ENCODE results near the gene XKR7. TPM values are rescaled to one million over a fixed set of nuclear protein-coding genes. Genes with fewer than 3 reads are reported as not detected.

The XKR7 gene
- polyA plus RNA-seq, 1 donor from 2014 or later: 9.6 TPM

GRCh38 chr20:31922181-31922580 is 45.8 kb upstream of the XKR7 start:
- Histone ChIP-seq H3K4me3 (ENCODE audit: low read length) (no peak overlapping the region), H3K27ac (ENCODE audit: low read length) (no peak overlapping the region), H2AFZ (ENCODE audit: low read depth, low read length) (no peak overlapping the region), H3K9me2 (ENCODE audit: insufficient read depth, low read length) (no peaks in the 10 kb centered on the region), H3K36me3 (ENCODE audit: insufficient read depth, low read length) (no peaks in the 10 kb centered on the region), H3F3A (ENCODE audit: insufficient read depth, low read length, poor library complexity, severe bottlenecking) (no peaks in the 10 kb centered on the region), H3K9ac (ENCODE audit: low read length) (no peak overlapping the region), H4K20me1 (ENCODE audit: insufficient read depth) (no peaks in the 10 kb centered on the region), H3K79me2 (replicated peaks; ENCODE audit: insufficient read depth, low read length) (no peaks in the 10 kb centered on the region), H3K4me2 (ENCODE audit: low read length) (no peak overlapping the region), H3K9me3 (ENCODE audit: low read length) (no peaks in the 10 kb centered on the region), H3K27me3 (ENCODE audit: insufficient read depth, low read depth, low read length) (no peaks in the 10 kb centered on the region)
- TF ChIP-seq REST (IDR thresholded peaks at IDR 0.05; ENCODE audit: borderline replicate concordance): no peak
- TF ChIP-seq SMC3 (conservative IDR thresholded peaks at IDR 0.05; ENCODE audit: poor library complexity): no peak
- no peak for TF ChIP-seq CTCF (IDR thresholded peaks at IDR 0.05; ENCODE audit: poor library complexity, severe bottlenecking)
- no peak for TF ChIP-seq TAF1 (IDR thresholded peaks at IDR 0.05; ENCODE audit: low read depth)
- TF ChIP-seq POLR2AphosphoS5 (IDR thresholded peaks at IDR 0.05): no peak
- TF ChIP-seq RAD21 (conservative IDR thresholded peaks at IDR 0.05): no peak
- TF ChIP-seq MXI1 (conservative IDR thresholded peaks at IDR 0.05; ENCODE audit: poor library complexity, severe bottlenecking): no peak
- TF ChIP-seq EP300 (conservative IDR thresholded peaks at IDR 0.05; ENCODE audit: poor library complexity, severe bottlenecking): no peak
- no peak for TF ChIP-seq EZH2 (IDR thresholded peaks at IDR 0.05; ENCODE audit: borderline replicate concordance, insufficient read depth, low read length, poor library complexity, severe bottlenecking)

- TF ChIP-seq POLR2AphosphoS5 (IDR thresholded peaks at IDR 0.05) (no peak), EP300 (conservative IDR thresholded peaks at IDR 0.05; ENCODE audit: poor library complexity, severe bottlenecking) (no peak), MXI1 (conservative IDR thresholded peaks at IDR 0.05; ENCODE audit: poor library complexity, severe bottlenecking) (no peak)
- no peaks in the 10 kb centered on the region for H4K20me1 ChIP-seq (ENCODE audit: insufficient read depth)
These were observed 45.4 kb upstream of the XKR7 start for GRCh38 chr20:31922588-31922987.

More at GRCh38 chr20:31922588-31922987, 45.4 kb upstream of the XKR7 start:
- Histone ChIP-seq H3K4me2 (ENCODE audit: low read length) (no peak overlapping the region), H3K9me2 (ENCODE audit: insufficient read depth, low read length) (no peaks in the 10 kb centered on the region), H3F3A (ENCODE audit: insufficient read depth, low read length, poor library complexity, severe bottlenecking) (no peaks in the 10 kb centered on the region), H3K27me3 (ENCODE audit: insufficient read depth, low read depth, low read length) (no peaks in the 10 kb centered on the region), H3K27ac (ENCODE audit: low read length) (no peak overlapping the region), H3K4me3 (ENCODE audit: low read length) (no peak overlapping the region), H3K79me2 (replicated peaks; ENCODE audit: insufficient read depth, low read length) (no peaks in the 10 kb centered on the region), H3K9ac (ENCODE audit: low read length) (no peak overlapping the region), H3K36me3 (ENCODE audit: insufficient read depth, low read length) (no peaks in the 10 kb centered on the region), H3K9me3 (ENCODE audit: low read length) (no peaks in the 10 kb centered on the region), H2AFZ (ENCODE audit: low read depth, low read length) (no peak overlapping the region)
